Parathyroid adenoma (tissue), 2 donors: ENCODE results near the gene GLDC.

Experiments
- H2AFZ ChIP-seq: fragments of 300-600 bp; sonication (generic); one replicate; pipeline ENCODE4 v1.7.0; 2017; ENCODE audit warnings: antibody characterized with exemption, mild to moderate bottlenecking
- H3K27ac ChIP-seq: fragments of 300-600 bp; sonication (generic); one replicate; pipeline ENCODE4 v1.7.0; 2017
- H3K27me3 ChIP-seq: fragments of 300-600 bp; sonication (generic); one replicate; pipeline ENCODE4 v1.7.0; 2017; ENCODE audit warnings: low read length; ENCODE audit not compliant: control insufficient read depth, insufficient read depth
- H3K36me3 ChIP-seq: fragments of 300-600 bp; sonication (generic); one replicate; pipeline ENCODE4 v1.7.0; 2017; ENCODE audit warnings: low read length; ENCODE audit not compliant: control insufficient read depth, insufficient read depth
- H3K4me1 ChIP-seq: fragments of 300-600 bp; sonication (generic); one replicate; pipeline ENCODE4 v1.7.0; 2017; ENCODE audit warnings: control low read depth
- H3K4me2 ChIP-seq: fragments of 300-600 bp; sonication (generic); one replicate; pipeline ENCODE4 v1.7.0; 2017; ENCODE audit warnings: low read length
- H3K4me3 ChIP-seq: fragments of 300-600 bp; sonication (generic); one replicate; pipeline ENCODE4 v1.7.0; 2017; ENCODE audit warnings: low read depth, low read length
- H3K79me2 ChIP-seq: fragments of 300-600 bp; sonication (generic); one replicate; pipeline ENCODE4 v1.7.0; 2017; ENCODE audit warnings: control low read depth
- H3K9ac ChIP-seq: fragments of 300-600 bp; sonication (generic); one replicate; pipeline ENCODE4 v1.7.0; 2017; ENCODE audit warnings: mild to moderate bottlenecking
- H3K9me3 ChIP-seq: fragments of 300-600 bp; sonication (generic); one replicate; pipeline ENCODE4 v1.7.0; 2017; ENCODE audit warnings: low read length; ENCODE audit not compliant: control insufficient read depth
- TF ChIP-seq, protein P1 (sequence below): fragments of 300-600 bp; sonication (generic); IDR thresholded peaks from one replicate; pipeline ENCODE4 v1.7.0; 2017; ENCODE audit warnings: antibody characterized with exemption, mild to moderate bottlenecking
- donor health status: primary hyperparathyroidism.

The GLDC gene

DNA sequence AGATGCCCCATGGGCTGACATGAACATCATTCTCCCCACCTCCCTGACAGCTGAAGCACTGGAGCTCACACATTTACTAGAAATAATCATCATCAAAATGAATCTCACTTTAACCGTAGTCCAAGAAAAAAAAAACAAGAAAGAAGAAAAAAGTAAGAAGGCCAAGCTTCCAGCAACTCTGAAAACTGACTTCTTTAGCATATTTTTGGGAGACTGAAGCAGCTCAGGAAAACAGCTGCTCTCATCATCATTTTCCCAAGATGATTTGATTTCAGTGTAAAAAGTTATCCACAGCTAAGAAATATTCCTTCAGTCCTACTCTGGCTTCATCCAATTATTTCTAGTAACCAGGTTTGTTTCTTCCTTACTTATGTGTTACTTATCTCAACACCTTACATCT lies 91.7 kb downstream of the GLDC start:
- Histone ChIP-seq H3K27ac (no peak overlapping the region), H3K9ac (no peak overlapping the region), H3K9me3 (no peaks in the 10 kb centered on the region), H3K4me3 (no peak overlapping the region), H3K4me1 (no peaks in the 10 kb centered on the region), H3K36me3 (no peaks in the 10 kb centered on the region), H3K79me2 (no peaks in the 10 kb centered on the region), H3K4me2 (no peak overlapping the region), H2AFZ (no peak overlapping the region), H3K27me3 (no peaks in the 10 kb centered on the region)
- TF ChIP-seq, protein P1, sequence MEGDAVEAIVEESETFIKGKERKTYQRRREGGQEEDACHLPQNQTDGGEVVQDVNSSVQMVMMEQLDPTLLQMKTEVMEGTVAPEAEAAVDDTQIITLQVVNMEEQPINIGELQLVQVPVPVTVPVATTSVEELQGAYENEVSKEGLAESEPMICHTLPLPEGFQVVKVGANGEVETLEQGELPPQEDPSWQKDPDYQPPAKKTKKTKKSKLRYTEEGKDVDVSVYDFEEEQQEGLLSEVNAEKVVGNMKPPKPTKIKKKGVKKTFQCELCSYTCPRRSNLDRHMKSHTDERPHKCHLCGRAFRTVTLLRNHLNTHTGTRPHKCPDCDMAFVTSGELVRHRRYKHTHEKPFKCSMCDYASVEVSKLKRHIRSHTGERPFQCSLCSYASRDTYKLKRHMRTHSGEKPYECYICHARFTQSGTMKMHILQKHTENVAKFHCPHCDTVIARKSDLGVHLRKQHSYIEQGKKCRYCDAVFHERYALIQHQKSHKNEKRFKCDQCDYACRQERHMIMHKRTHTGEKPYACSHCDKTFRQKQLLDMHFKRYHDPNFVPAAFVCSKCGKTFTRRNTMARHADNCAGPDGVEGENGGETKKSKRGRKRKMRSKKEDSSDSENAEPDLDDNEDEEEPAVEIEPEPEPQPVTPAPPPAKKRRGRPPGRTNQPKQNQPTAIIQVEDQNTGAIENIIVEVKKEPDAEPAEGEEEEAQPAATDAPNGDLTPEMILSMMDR = no peak

DNA sequence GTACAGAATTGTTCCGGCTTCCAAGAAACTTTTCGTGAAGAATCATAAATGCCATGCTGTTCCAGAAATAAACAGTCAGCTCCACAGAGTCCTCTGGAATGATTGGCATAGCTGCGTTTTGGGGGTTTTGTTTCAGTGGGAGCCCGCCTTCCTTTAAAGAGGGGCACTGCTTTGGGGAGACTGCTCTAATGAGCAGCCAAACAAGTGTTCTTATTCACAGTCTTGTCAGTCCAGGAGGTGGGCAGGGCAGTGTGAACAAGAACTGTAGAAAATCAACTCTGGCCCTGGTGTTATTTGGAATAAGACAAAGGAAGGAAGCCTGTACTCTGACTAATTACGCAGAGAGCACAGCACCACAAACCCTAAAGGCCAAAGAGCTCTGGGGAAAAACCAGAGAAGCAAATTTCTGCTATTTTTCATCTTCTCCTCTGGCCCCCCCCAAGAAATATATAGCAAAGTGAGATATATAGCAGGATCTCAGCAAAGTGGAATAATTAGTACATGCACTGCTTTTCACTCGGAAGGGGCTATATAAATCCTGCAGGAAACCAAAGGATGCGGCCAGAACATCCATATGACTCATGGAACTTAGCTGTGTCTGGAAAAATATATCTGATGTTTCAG lies 92.9 kb downstream of the GLDC start:
- no peaks in the 10 kb centered on the region for H3K79me2 ChIP-seq
- H3K27me3 ChIP-seq = no peaks in the 10 kb centered on the region
- TF ChIP-seq, protein P1 = no peak
- no peak overlapping the region for H3K9ac ChIP-seq
- H3K4me3 ChIP-seq = no peak overlapping the region
- no peak overlapping the region for H3K27ac ChIP-seq
- no peaks in the 10 kb centered on the region for H3K9me3 ChIP-seq
- no peak overlapping the region for H3K4me2 ChIP-seq
- no peaks in the 10 kb centered on the region for H3K36me3 ChIP-seq
- H3K4me1 ChIP-seq = no peaks in the 10 kb centered on the region
- no peak overlapping the region for H2AFZ ChIP-seq

DNA sequence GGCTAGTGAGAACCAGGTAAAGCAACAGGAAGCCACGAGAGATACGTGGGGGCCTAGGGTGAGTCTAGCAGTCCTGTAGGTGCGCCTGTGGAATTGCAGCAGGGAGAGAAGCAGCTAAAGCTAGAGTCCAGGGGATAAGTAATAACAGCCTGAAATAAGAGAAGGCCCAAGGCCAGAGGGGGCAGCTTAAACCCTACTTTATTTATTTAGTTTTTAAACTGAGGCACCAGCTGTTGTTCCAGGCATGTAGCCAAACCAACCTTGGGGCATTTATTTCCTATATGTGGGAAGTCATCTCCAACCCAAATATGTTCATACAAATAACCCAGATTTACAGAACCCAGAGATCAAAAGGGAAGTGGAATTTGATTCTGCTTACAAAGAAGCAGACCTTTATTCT lies 93.5 kb downstream of the GLDC start:
- Histone ChIP-seq H3K4me1 (no peaks in the 10 kb centered on the region), H3K4me2 (no peak overlapping the region), H3K4me3 (no peak overlapping the region), H3K9ac (no peak overlapping the region), H2AFZ (no peak overlapping the region), H3K9me3 (no peaks in the 10 kb centered on the region), H3K79me2 (no peaks in the 10 kb centered on the region), H3K27ac (no peak overlapping the region), H3K27me3 (no peaks in the 10 kb centered on the region), H3K36me3 (no peaks in the 10 kb centered on the region)
- TF ChIP-seq, protein P1 = no peak

DNA sequence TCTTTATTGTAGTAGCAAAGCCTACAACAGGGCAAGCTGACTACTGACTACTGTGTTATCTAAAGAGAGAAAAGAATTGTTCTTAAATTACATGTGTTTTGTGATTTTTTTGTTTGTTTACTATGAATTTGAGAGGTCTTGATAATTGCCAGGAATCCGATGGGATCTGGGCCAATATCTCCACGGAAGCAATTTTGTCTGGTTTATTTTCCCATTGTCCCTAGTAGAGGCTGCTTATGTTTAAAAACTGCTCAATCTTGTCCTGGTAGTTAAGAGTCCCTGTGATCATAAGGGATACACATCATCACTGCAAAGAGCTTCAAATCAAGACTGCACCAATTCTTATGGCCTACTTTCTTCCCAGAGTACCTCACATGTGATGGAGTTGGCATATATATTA lies 94.4 kb downstream of the GLDC start:
- Histone ChIP-seq H3K79me2 (no peaks in the 10 kb centered on the region), H3K4me1 (no peaks in the 10 kb centered on the region), H3K4me2 (no peak overlapping the region), H3K4me3 (no peak overlapping the region), H3K9me3 (no peaks in the 10 kb centered on the region), H3K9ac (no peak overlapping the region), H2AFZ (no peak overlapping the region), H3K27ac (no peak overlapping the region), H3K36me3 (no peaks in the 10 kb centered on the region), H3K27me3 (no peaks in the 10 kb centered on the region)
- TF ChIP-seq, protein P1 = no peak

DNA sequence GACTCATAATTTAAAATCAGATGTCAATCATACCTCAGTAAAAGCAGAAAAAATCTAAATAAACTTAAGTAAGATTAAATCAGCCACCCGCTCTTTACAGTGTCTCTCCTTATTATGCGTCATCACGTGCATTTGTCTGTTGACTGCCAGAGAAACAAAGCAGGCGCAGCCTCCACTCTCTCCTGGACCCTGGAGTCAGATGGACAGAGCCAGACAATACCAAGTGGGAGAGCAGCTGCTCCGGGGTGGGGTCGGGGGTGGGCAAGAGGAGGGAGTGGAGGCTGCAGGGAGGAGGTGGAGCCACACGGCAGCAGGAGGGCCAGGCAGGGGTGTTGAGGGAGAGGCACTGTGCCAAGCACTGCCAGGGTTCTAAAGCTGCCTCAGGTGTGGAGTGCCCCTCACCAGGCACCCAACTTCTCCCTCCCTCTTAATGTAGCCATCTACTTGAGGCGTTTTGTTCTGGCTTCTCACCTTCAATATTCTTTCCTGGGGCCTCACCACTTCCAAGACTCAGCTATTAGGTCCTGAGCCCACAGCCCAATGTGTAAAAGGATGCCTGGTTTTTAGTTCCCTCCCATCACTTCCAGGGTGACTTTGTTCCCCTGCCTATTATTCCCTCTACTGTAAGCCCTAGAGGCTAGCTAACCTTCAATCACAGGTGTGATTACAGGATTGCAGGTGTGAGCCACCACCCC lies 96.3 kb downstream of the GLDC start:
- H2AFZ ChIP-seq = no peak overlapping the region
- H3K4me2 ChIP-seq = no peak overlapping the region

More for the DNA sequence above, 96.3 kb downstream of the GLDC start:
- TF ChIP-seq, protein P1 = no peak
- no peaks in the 10 kb centered on the region for H3K9me3 ChIP-seq
- H3K27ac ChIP-seq = no peak overlapping the region
- H3K36me3 ChIP-seq = no peaks in the 10 kb centered on the region
- H3K79me2 ChIP-seq = no peaks in the 10 kb centered on the region
- H3K4me3 ChIP-seq = no peak overlapping the region
- no peaks in the 10 kb centered on the region for H3K4me1 ChIP-seq
- H3K27me3 ChIP-seq = no peaks in the 10 kb centered on the region
- no peak overlapping the region for H3K9ac ChIP-seq
